ENCODE data around the gene MTHFD1.

DNA sequence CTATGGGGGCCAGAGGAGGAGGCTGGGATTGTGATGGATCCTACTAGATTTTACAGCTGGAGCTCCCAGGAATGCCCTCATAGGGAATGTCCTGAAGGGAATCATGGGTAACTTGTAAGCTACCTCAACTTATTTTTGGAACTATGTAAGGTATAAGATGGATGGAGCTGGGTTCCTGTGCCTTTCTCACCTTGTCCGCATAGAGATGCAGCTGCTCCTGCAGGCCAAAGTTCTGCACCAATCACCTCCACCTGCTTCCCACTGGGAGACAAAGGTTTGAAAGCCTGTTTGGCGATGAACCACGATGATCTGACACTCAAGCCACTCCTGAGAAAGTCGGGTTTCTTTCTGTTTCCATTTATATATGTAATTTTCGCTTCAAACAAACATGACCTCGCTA, 76.5 kb downstream of the MTHFD1 start:
- TF ChIP-seq, protein P1, sequence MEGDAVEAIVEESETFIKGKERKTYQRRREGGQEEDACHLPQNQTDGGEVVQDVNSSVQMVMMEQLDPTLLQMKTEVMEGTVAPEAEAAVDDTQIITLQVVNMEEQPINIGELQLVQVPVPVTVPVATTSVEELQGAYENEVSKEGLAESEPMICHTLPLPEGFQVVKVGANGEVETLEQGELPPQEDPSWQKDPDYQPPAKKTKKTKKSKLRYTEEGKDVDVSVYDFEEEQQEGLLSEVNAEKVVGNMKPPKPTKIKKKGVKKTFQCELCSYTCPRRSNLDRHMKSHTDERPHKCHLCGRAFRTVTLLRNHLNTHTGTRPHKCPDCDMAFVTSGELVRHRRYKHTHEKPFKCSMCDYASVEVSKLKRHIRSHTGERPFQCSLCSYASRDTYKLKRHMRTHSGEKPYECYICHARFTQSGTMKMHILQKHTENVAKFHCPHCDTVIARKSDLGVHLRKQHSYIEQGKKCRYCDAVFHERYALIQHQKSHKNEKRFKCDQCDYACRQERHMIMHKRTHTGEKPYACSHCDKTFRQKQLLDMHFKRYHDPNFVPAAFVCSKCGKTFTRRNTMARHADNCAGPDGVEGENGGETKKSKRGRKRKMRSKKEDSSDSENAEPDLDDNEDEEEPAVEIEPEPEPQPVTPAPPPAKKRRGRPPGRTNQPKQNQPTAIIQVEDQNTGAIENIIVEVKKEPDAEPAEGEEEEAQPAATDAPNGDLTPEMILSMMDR (IDR thresholded peaks at IDR 0.05; ENCODE audit: extremely low read depth in 1 of 2, insufficient read depth in 1 of 2, low read depth in 1 of 2, low read length in 2 of 2), result no peak
- TF ChIP-seq, protein P2, sequence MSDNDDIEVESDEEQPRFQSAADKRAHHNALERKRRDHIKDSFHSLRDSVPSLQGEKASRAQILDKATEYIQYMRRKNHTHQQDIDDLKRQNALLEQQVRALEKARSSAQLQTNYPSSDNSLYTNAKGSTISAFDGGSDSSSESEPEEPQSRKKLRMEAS (IDR thresholded peaks at IDR 0.05; ENCODE audit: insufficient read depth, insufficient read length), result no peak
- TF ChIP-seq GATA2 (IDR thresholded peaks at IDR 0.05; ENCODE audit: insufficient read depth, insufficient read length, low read depth, low read length), result no peak

All from endothelial cell of umbilical vein (primary cell).